ENCODE data around the gene PACS2.
"Not testable (repeated sequence)": the region's sequence is repeated elsewhere in the genome, so short reads cannot be mapped to it uniquely, and the experiment has no call there.

The PACS2 gene

DNA sequence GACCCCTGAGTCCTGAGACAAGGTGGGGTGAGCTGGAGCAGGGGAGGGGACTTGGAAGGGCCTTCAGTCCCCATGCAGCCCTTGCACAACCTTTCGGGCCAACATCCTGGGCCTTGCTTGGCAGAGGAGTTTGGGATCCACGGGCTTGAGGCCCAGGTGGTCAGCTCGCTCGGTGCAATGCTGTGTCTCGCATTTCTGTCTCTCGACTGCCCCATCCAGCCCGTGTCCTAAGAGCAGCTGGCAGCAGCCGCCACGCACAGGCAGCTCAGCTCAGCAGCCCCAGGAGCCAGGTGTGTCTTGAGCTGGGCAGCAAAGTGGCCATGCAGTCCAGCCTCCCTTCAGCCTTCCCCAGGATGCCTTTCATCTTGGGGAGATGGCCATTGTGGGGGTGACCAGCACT, 10.8 kb downstream of the PACS2 start:
- in situ Hi-C loops (cut with HindIII; ENCODE audit: low pct_unique_long_range_greater_than_20kb, low sequenced_read_pairs) = no loop called here
- no peak for DNase-seq (ENCODE audit: low read depth in 1 of 2, low spot score in 1 of 2)

DNA sequence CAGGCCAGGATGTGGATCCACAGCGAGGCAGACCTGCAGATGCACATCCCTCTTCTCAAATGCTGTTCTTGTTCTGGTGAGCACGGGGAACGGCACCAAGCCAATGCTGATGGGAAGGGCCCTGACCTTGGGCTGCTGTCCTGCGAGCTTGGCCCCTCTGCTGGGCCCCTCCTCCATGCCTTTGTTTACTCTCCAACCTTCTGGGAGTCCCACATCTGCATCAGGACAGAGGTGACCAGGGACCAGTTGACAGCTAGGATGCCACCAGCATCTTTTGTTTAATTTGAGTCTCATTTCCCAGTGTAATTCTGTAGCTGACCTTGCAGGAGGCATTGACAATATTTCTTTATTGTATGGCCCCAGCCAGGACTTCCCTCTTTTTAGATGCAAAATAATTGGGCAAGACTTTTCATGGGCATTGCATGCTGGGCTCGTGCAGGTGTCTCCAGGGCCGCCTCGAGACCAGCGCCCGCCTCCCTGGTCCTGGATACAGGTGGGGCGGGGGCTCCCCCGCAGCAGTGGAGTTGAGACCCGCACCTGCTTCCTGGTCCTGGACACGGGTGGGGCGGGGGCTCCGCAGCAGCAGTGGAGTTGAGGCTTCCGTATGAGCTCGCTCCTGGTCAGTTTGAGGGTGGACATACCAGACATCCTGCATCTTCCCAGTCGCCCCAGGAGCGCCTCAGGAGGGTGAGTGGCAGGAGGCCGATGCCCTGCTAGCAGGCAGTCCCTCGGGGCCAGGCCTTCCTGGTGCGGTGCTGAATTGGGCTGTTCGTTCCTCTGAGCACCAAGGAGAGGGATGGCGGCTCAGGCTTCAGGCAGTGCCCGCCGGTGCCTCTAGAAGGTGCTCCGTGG, 11.4 kb downstream of the PACS2 start:
- in situ Hi-C loops (cut with HindIII; ENCODE audit: low pct_unique_long_range_greater_than_20kb, low sequenced_read_pairs) = no loop called here
- DNase-seq (ENCODE audit: low read depth in 1 of 2, low spot score in 1 of 2) = no peak
- no peak for TF ChIP-seq JUND (IDR thresholded peaks at IDR 0.05; ENCODE audit: low read depth)

More for the DNA sequence above, 10.8 kb downstream of the PACS2 start:
- TF ChIP-seq JUND (IDR thresholded peaks at IDR 0.05; ENCODE audit: low read depth) = no peak

DNA sequence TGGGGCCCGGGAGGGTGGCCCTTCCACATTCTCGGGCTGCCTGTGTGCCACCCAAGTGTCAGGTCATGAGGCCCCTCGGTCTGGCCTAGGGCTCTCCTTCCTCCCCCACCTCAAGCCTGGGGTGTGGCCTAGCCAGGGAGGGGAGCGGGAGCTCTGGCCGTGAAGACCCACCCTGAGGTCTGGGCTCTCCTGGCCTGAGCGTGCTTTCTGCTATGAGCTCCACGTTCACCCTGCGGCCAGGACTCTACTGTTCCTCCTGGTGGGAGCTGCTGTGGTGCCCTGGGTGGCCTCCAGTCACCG, 12.0 kb downstream of the PACS2 start:
- TF ChIP-seq JUND (IDR thresholded peaks at IDR 0.05; ENCODE audit: low read depth) = no peak
- DNase-seq (ENCODE audit: low read depth in 1 of 2, low spot score in 1 of 2) = no peak
- in situ Hi-C loops (cut with HindIII; ENCODE audit: low pct_unique_long_range_greater_than_20kb, low sequenced_read_pairs) = no loop called here

DNA sequence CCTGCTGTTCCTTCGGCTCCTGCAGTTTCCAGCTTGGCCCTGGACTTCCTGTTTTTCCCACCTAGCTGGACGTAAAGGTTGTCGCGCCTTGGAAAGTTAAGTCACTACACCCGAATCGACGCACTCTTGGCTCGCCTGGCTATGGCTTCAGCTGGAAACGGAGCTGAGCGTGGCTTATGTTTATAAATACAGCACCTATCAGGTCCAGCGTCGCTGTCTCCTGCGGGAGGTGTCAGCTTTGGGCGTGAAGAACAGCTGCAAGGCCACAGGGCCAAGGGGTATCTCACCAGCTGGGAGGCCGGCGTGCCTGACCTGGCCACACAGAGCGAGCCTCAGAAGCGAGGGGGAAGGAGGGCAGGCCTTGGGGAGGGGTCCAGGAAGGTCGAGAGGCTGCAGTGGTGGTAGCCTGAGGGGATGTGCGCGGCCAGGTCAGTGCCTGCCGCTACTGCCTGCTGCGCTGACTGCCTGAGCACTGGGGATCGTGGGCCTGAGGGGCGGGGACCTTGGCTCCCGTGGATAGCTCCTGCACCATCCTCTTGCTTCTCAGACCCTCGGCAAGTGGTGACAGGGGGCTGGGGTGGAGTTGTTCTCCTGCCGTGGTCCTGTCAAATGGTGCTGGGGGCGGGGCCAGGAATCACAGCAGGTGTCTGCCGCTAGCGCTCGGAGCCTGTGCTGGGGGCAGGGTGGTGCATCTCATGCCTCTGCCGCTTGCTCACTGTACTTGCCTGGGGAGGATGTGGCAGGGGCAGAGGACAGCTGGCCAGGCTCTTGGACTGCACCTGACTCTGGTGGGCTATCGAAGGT, 12.5 kb downstream of the PACS2 start:
- in situ Hi-C loops (cut with HindIII; ENCODE audit: low pct_unique_long_range_greater_than_20kb, low sequenced_read_pairs) = no loop called here
- DNase-seq (ENCODE audit: low read depth in 1 of 2, low spot score in 1 of 2) = no peak
- TF ChIP-seq JUND (IDR thresholded peaks at IDR 0.05; ENCODE audit: low read depth) = no peak

DNA sequence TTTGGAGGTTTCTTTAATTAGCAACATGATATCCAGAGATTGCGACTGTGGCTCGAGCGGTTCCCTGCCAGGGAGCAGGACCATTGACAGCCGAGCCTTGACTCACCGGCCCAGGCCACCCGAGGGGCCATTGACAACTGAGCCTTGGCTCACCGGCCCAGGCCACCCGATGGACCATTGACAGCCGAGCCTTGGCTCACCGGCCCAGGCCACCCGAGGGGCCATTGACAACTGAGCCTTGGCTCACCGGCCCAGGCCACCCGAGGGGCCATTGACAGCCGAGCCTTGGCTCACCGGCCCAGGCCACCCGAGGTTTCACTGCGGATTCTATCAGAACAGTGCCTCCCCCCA, 13.1 kb downstream of the PACS2 start:
- in situ Hi-C loops (cut with HindIII; ENCODE audit: low pct_unique_long_range_greater_than_20kb, low sequenced_read_pairs); DNase-seq (ENCODE audit: low read depth in 1 of 2, low spot score in 1 of 2): not testable (repeated sequence)

DNA sequence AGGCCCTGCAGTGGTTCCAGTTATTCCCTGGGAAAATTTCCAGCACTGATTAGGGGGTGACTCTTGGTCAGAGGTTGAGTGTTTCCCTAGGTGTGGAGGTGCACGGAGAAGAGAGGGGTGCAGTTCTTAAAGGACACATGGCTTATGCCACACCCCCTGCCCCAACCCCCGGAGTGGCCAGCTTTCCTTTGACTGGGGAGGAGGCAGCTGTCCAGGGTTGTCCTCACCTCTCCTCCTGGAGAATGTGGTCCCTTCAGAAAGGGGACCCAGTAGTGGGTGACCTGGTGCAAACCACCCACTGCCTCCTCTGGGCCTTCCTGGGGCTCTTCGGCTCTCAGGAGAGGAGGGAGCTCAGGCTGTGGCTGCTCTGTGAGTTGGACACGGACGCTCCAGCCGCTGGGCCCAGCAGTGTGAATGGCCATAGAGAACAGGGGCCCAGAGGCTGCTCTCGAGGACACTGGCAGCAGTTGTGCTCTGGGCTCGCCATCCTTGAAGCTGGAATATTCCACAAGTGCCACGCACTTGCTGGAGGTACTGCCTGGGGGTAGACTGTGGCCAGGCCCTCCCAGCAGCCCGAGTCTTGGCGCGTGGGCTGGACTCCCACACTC, 13.6 kb downstream of the PACS2 start:
- in situ Hi-C loops (cut with HindIII; ENCODE audit: low pct_unique_long_range_greater_than_20kb, low sequenced_read_pairs) = no loop called here
- TF ChIP-seq JUND (IDR thresholded peaks at IDR 0.05; ENCODE audit: low read depth) = no peak

DNA sequence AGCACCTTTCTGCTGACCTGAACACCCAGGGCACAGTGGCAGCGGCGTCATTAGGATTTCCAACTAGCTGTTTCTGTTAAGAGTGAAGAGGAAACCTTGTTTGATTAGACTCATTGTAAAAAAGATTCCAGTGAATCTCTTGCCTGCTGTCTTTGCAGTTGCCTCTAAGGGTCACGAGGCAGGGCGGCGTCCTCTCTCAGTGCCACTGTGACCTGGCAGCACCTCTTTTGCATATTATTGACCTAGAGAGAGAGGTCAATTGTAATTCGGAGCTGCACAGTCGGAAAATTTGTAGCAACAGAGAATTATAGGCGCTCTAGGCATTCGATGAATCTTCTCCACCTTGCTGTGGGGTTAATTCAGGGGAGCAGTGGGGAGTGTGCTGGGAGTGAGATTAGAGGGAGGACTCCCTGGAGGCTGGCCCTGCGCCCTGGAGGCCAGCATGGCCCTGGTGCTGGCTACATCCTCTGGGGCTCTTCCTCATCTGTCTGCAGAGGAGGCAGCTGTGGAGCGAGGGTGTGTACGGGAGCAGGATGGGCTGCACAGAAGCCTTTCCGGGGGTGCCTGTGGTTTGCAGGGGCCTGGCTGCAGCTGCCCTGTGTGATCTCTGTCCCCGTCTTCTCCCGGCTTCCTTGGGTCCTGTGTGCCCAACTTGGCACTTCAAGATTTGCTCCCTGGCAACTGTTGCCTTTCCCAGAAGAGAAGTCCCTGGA, 14.3 kb downstream of the PACS2 start:
- in situ Hi-C loops (cut with HindIII; ENCODE audit: low pct_unique_long_range_greater_than_20kb, low sequenced_read_pairs) = no loop called here

More for the DNA sequence above, 13.6 kb downstream of the PACS2 start:
- no peak for DNase-seq (ENCODE audit: low read depth in 1 of 2, low spot score in 1 of 2)

DNA sequence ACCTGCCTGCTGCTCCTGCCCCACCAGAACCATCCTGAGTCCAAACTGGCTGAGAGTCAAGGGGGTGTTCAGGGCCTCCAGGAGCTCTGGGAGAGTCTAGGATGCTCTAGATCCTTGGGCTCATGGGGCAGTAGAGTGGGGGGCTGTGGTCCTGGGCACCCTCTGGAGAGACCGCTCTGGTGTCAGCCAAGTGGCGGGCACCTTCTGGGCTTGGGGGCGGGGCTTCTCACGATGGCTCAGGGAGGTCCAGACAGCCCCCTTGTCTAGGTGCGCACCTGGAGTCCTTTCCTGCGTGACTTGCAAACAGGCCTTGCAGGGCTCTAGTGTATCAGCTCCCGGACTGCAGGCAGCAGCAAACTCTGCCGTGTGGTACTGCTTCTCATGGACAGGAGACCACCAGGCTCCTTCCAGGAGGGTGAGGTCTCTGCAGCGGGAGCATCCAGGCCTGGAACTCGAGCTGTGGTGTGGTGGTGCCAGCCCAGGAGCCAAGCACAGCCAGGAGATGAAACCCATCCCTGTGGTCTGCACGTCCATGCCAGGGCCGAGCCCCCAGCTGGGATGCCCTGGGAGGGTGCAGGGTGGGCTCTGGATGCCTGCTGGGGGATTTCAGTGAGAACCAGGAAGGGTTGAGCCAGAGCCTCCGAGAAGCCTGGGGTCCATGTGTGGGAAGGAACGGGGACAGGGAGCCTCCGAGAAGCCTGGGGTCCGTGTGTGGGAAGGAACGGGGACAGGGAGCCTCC, 15.0 kb downstream of the PACS2 start:
- TF ChIP-seq JUND (IDR thresholded peaks at IDR 0.05; ENCODE audit: low read depth) = no peak
- in situ Hi-C loops (cut with HindIII; ENCODE audit: low pct_unique_long_range_greater_than_20kb, low sequenced_read_pairs) = no loop called here
- DNase-seq (ENCODE audit: low read depth in 1 of 2, low spot score in 1 of 2) = no peak

More for the DNA sequence above, 14.3 kb downstream of the PACS2 start:
- no peak for TF ChIP-seq JUND (IDR thresholded peaks at IDR 0.05; ENCODE audit: low read depth)
- DNase-seq (ENCODE audit: low read depth in 1 of 2, low spot score in 1 of 2) = no peak

DNA sequence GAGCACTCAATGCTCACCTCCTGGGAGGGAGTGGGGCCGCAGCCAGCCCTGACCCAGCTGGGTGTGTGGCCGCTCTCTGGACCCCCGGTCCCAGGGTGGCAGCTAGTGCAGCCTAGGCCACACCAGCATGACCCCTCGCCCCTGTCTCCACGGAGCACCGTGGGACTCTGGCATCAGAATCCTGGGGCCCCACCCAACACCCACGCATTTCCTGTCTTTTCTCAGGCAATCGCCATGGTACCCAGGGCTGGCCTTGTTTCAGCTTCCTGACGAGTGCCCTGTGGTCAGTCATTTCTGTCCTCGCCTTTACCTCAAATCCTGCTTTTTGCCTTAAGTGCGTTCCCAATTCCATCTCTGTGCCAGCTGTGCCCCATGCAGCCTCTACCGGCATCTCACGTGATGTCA, 15.9 kb downstream of the PACS2 start:
- in situ Hi-C loops (cut with HindIII; ENCODE audit: low pct_unique_long_range_greater_than_20kb, low sequenced_read_pairs) = no loop called here
- TF ChIP-seq JUND (IDR thresholded peaks at IDR 0.05; ENCODE audit: low read depth) = no peak
- no peak for DNase-seq (ENCODE audit: low read depth in 1 of 2, low spot score in 1 of 2)

DNA sequence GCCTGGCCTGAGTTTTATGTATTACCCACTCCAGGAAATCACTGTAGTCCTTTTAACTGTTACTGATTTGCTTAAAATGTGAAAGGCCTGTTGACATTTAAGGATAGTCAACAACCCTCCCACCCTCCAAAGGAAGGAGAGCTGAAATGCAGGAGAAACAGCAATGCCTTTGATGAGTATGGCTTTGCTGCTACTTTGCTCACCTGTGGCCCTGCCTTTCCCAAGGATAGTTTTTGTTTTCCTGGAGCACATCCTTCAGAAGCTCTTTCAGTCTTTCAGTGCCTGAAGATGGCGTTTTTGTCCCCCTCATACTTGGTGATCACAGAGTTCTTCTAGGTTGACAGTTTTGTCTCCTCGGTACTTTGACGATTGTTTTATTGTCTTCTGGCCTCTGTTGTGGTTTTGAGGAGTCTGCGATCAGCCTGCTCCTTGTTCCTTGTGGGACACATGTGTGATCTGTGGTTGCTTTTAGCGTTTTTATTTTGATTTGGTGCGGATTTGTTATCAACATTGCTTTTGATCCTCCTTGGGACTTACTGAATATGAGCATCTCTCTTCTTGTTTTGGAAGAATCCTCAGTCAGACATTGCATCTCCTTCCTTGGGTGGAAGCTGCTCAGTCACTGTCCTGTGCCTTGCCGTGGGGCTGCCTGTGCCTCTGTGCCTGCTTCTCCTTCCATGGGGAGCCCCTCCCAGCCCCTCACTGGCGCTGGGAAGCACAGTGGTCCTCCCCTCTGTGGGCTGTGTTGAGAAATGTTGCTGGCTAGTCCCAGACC, 17.2 kb downstream of the PACS2 start:
- no peak for TF ChIP-seq JUND (IDR thresholded peaks at IDR 0.05; ENCODE audit: low read depth)
- no peak for DNase-seq (ENCODE audit: low read depth in 1 of 2, low spot score in 1 of 2)
- in situ Hi-C loops (cut with HindIII; ENCODE audit: low pct_unique_long_range_greater_than_20kb, low sequenced_read_pairs) = no loop called here

DNA sequence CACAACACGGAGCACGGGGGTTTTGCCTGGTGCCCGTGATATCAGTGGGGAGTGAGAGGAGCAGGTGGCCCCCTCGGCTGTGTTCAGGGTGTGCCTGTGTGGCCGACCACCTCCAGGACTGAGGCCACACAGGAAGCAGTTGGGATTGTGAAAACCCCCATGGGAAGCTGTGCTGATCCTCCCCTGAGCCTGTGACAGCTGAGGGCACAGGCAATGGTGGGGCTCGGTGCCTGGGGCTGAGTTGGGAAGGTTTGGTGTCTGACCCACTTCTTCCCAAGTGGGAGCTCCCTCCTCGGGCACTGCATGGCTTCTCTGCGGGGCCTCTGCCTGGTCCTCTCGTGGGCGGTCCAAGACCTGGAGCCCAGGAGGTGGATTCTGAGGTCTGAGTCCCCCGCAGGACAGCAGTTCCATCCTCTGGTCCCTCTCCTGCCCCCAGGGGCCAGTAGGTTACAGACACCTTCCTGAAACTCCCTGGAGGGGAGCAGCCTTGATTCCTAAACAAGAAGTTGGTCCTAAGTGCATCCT, 17.9 kb downstream of the PACS2 start:
- TF ChIP-seq JUND (IDR thresholded peaks at IDR 0.05; ENCODE audit: low read depth) = no peak
- no peak for DNase-seq (ENCODE audit: low read depth in 1 of 2, low spot score in 1 of 2)
- in situ Hi-C loops (cut with HindIII; ENCODE audit: low pct_unique_long_range_greater_than_20kb, low sequenced_read_pairs) = no loop called here

Measured in T47D (cell line).